HL-60/S4 treated with retinoic acid at 250 ng/mL for 4 days and 3 days (cell line): Measurements from ENCODE around the gene MIF.
"Not testable (repeated sequence)": the region's sequence is repeated elsewhere in the genome, so short reads cannot be mapped to it uniquely, and the experiment has no call there.

Source experiments
- in situ Hi-C: fragments of 300-500 bp; cut with MboI; formaldehyde crosslinking; loops from 2 replicates; pipeline ENCODE4 v1.7.0; 2022; ENCODE audit warnings: low sequenced_read_pairs

Gene MIF

DNA sequence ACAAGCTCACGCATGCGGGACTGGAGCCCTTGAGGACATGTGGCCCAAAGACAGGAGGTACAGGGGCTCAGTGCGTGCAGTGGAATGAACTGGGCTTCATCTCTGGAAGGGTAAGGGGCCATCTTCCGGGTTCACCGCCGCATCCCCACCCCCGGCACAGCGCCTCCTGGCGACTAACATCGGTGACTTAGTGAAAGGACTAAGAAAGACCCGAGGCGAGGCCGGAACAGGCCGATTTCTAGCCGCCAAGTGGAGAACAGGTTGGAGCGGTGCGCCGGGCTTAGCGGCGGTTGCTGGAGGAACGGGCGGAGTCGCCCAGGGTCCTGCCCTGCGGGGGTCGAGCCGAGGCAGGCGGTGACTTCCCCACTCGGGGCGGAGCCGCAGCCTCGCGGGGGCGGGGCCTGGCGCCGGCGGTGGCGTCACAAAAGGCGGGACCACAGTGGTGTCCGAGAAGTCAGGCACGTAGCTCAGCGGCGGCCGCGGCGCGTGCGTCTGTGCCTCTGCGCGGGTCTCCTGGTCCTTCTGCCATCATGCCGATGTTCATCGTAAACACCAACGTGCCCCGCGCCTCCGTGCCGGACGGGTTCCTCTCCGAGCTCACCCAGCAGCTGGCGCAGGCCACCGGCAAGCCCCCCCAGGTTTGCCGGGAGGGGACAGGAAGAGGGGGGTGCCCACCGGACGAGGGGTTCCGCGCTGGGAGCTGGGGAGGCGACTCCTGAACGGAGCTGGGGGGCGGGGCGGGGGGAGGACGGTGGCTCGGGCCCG, at the start of gene MIF:
Gene MIF, plus strand, starts transcription at position 439 of the 765 bp plus-strand sequence. Its CDS starts 92 bp downstream, at position 531.
- in situ Hi-C loops = no loop called here

- in situ Hi-C loops = no loop called here
Observed at GRCh38 chr22:23844739-23845202, 49.4 kb upstream of the MIF start.

DNA sequence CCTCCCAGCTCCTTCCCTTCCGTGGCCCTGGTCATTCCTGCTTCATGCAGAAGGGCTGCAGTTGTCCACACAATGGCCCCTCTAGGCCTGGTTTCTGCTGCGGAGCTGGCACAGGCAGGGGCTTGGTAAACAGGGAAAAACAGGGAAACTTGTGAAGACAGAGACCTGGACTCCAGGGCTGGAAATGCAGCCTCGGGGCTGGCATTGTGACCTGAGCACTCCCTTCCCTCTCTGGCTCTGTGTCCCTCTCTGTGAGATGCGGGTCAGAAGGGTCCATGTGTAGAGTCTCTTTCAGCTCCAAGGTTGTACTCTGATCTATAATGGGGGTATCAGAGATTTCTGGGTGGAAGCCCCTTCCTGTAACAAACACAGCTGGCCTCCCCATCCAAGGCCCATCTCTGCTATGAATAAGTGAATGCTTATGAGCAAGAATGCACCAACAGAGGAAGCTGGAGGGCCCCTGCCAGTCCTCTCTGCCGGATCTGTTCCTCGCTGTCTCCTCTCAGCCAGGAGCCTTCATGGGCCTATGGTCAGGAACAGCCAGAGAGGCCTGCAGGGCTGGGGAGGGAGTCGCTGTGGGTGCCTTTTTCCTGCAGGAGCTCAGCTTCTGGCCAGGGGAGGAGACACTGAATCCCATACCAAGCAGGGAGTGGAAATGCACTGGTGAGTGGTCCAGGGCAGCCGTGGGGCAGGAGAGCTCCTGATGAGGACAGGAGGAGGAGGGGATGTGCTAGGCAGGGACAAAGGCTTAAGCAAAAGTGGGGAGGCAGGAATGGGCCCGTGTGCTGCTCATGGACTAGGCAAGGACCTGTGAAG, 48.7 kb upstream of the MIF start:
- in situ Hi-C loops = no loop called here

GRCh38 chr22:23846081-23846469, 48.1 kb upstream of the MIF start:
- in situ Hi-C loops = no loop called here

DNA sequence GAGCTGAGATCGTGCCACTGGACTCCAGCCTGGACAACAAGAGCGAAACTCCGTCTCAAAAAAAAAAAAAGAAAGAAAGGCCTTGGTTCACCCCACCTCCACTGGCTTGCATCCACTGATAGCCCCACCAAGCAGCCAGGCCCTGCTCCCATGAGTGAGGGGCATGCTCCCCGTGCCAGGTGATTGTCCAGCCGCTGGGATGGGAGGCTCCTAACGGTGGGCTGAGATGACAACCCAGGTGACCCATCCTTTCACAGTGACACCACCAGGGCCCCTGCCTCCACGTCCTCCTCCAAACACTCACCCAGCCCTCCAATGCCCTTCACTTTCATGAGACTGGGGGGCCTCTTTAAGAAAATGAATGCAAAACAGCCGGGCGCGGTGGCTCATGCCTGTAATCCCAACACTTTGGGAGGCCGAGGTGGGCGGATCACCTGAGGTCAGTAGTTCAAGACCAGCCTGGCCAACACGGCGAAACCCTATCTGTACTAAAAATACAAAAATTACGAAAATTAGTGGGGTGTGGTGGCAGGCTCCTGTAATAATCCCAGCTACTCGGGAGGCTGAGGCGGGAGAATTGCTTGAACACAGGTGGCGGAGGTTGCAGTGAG, 46.8 kb upstream of the MIF start:
- in situ Hi-C loops = no loop called here

- in situ Hi-C loops = no loop called here
Observed at GRCh38 chr22:23847991-23848864, 46.0 kb upstream of the MIF start.

DNA sequence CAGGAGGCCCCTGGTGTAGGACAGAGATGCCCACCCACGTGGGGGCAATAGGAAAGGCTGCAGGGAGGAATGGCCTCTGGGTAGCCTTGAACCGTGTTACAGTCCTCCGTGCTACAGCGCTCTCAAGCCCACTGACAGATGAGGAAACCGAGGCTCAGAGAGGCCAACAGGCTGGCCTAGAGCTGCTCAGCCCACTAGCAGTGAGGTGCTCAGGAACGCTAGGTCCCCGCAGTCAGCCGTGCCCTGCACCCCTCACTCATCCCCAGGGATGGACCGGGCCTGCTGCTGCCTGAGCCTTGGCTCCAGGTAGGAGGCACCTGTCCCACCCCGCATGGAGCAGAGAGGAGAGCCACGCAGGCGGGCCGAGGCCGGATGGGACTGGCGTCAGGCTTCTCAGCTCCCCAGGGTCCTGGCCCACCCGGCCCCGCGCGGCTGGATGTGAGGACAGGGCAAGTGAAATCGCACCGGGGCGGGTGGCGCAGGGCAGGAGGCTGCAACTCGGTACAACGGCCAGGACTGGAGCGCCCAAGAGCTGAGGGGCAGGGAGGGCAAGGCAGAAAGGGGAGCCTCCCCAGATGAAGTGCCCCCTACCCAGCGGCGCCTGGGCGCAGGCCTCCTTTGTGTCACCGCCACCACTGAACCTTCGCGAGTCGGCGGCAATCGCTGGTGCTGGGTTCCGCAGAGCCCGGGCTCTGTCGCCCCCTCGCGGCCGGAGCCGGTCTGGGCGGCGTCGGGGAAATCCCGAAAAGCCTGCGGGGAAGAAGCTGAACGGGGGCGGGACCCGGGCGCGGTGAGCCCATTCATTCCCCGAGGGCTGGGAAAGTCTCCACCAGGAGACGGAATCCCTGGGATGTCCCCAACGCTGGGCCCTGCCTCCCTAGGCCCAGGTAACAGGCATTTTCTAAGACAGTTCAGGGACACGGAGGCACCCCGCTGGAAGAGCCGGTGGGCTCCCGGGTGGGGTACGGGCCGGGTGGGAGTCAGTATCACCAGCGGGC, 44.9 kb upstream of the MIF start:
- in situ Hi-C loops = no loop called here

GRCh38 chr22:23850136-23850611, 44.0 kb upstream of the MIF start:
- in situ Hi-C loops = no loop called here

DNA sequence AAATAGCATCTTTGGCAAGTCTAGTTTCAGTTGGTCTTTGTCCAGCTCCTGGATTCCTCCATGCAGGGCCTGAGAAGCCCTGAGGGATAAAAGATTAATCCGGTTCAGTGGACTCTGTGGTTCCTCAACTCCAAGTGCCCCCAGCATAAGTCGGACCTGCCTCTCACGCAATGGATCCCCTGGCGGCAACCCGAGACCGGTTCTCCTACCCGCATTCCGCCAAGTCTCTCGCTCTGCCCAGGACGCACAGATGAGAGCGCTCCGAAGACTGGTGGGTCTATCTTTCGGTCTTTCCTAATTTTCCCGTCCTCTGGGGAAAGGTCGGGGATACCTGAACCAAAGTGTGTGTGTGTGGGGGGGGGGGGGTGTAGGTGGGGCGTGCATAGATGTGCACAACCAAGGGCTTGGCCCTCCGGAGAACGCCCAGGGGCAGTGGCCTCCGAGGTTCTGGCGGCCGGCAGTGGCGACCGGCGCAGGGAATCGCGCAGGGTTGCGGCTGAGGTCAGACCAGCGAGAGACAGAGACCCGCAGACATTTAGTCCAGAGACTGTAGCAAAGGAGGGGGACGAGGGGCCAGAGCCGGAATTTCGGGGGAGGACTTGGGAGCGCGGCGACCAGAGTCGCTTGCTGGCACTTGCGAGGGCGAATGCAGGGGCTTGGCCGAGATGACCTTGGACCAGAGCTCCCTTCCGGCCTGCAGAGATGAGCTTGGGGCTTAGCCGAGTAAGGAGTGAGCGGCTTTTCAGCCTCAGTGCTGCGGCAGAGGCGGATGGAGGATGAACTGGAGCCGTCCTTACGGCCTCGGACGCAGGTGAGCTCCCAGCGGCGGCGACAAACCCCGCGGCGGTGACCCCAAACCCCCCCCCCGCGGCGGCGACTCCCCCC, 37.2 kb upstream of the MIF start:
- in situ Hi-C loops = no loop called here

DNA sequence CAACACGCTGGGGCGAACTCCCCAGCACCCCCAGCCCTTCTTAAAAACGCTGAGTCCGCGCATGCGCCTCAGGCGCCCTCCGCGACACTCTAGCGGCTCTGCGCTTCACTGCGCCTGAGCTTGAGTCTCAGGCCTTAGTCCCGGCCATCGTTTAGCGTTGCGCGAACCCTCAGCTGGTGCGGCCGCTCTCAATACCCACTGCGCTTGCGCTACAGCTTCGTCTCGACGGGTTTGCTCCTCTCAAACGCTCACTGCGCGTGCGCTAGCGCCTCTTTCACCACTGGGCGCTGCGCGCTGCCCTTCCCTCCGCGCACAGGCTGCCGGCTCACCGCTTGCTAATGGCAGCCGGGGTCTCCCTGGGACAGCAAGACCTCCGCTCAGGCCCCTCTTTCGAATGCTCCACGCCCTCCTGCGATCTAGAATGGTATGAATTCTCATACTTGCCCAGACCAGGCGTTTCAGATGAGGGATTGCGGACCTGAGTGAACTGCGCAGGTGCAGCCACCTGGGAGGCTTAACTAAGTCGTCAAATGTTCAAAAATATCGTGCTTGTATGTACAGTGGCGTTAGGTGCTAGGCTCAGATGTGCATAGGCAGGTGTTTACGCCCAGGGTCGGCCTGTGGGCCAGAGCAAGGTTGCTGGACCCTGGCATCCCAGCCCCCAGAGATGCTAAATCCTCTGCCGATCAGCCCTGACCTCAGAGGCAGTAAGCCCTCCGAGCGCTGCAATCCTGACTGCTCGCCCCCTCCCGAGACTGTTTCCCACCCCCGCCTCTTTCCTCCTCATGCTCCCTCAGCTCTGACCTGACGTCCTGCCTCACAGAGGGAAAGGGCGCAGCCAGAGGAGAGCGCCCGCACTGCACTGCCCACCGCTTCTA, 36.3 kb upstream of the MIF start, which contains the start of gene SLC2A11:
Gene SLC2A11, plus strand, starts transcription at position 270 of the 878 bp plus-strand sequence. Its CDS starts 125 bp downstream, at position 395.
- in situ Hi-C loops = no loop called here

DNA sequence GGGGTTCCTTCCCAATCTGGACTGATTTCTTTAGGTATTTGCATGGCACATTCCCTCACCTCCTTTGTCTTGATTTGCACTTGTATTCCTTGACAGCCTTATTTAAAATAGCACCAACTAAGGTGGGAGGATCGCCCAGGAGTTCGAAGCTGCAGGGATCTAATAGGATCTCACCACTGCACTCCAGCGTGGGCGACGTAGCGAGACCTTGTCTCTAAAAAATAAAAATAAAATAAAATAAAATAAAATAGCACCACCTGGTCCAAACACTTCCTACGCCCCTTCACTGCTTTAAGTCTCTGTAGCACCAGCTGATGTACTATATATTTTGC, 35.7 kb upstream of the MIF start:
- in situ Hi-C loops = no loop called here

- in situ Hi-C loops = no loop called here
Observed at GRCh38 chr22:23859201-23859600, 35.0 kb upstream of the MIF start.

DNA sequence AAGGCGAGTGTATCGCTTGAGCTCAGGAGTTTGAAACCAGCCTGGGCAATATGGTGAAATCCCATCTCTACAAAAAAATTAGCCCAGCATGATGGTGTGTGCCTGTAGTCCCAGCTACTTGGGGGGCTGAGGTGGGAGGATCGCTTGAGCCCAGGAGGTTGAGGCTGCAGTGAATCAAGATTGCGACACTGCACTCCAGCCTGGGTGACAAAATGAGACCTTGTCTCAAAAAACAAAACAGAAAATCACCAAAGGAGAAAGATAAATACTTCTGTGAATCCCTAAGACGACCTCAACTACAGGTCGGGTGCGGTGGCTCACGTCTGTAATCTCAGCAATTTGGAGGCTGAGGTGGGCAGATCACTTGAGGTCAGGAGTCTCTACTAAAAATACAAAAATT, 34.0 kb upstream of the MIF start:
- in situ Hi-C loops = not testable (repeated sequence)

DNA sequence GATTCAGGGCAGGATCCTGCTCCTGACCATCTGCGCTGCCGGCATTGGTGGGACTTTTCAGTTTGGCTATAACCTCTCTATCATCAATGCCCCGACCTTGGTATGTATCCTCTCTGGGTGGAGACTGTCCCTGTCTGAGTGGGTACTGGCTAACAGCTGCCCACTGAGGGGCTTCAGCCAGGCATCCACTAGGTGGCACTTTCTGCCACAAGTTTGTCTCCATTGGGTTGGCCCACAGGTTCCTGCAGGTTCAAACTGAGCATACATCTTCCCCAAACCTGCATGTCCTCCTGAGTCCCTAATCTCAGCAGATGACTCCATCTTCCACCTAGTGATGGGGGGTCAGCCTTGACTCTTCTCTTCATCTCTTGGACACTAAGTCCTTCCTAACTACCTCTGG, 32.1 kb upstream of the MIF start:
- in situ Hi-C loops = no loop called here

DNA sequence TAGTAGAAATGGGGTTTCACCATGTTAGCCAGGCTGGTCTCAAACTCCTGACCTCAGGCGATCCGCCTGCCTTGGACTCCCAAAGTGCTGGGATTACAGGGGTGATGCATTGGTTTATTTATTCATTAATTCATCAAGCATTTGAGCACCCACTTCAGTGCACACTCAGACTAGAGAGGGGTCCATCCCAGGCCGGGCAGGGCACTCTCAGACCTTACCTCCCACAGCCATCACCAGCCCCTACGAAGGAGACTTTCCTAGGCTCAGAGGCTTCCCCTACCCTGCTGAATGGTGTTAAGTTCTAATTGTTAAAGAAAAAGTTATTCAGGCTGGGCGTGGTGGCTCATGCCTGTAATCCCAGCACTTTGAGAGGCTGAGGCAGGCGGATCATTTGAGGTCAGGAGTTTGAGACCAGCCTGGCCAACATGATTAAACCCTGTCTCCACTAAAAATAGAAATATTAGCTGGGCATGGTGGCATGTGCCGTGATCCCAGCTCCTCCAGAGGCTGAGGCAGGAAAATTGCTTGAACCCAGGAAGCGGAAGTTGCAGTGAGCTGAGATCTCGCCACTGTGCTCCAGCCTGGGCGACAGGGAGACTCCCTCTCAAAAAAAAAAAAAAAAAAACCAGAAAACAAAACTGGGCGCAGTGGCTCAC, 29.6 kb upstream of the MIF start:
- in situ Hi-C loops = not testable (repeated sequence)

- in situ Hi-C loops = no loop called here
Observed at GRCh38 chr22:23868580-23868979, 25.6 kb upstream of the MIF start.

GRCh38 chr22:23874871-23875270, 19.3 kb upstream of the MIF start:
- in situ Hi-C loops = no loop called here
